Activated T-helper 9 cell treated with anti-CD3 and anti-CD28 coated beads, Interleukin-2, amount 50 U/mL, for 16 hours (primary cell): ENCODE measurements around the gene NYNRIN.
A peak's percentile ranks its signal among the peaks of the same experiment; 100 is the strongest.
"Not testable (repeated sequence)": the region's sequence is repeated elsewhere in the genome, so short reads cannot be mapped to it uniquely, and the experiment has no call there.

ENCODE experiments used
- DNase-seq: peaks from one replicate; pipeline ENCODE4 v3.0.0-alpha.2; 2020; ENCODE audit warnings: low read depth

Gene NYNRIN

DNA sequence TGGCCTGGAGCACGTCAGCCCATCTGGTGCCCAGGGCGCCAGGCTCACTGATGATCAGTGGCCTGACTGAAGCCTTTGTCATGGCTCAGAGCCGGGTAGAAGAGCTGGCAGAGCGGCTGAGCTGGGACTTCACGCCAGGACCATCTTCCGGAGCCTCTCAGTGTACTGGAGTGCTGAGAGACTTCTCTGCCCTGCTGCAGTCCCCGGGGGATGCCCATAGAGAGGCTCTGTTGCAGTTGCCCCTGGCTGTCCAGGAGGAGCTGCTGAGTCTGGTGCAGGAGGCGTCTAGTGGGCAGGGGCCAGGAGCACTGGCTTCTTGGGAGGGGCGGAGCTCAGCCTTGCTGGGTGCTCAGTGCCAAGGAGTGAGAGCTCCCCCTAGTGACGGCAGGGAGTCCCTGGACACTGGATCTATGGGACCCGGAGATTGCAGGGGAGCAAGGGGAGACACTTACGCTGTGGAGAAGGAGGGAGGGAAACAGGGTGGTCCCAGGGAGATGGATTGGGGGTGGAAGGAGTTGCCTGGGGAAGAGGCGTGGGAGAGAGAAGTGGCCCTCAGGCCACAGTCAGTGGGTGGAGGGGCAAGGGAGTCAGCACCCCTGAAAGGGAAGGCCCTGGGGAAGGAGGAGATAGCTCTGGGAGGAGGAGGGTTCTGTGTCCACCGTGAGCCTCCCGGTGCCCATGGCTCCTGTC, 32.9 kb downstream of the NYNRIN start:
- DNase-seq, result peak; percentile 81

- no peak for DNase-seq
These were observed 33.7 kb downstream of the NYNRIN start for GRCh38 chr14:24432259-24433131.

DNA sequence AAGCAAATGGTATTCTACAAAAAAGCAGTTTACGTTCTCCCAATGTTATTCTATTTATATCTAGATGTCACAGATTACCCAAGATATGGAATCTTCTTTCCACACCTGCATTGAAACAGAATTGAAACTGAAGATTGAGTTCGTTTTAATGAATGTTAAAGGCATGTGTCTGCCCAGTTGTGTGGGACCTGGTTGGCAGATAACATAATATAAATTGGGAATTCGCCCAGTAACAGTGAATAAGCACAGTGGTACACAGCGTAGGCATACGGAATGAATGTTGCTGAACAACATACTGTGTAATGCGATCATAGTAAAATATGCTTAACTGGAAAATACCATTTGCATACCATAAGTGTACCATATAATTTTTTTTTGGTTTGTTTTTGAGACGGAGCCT, 35.2 kb downstream of the NYNRIN start:
- DNase-seq, result no peak

DNA sequence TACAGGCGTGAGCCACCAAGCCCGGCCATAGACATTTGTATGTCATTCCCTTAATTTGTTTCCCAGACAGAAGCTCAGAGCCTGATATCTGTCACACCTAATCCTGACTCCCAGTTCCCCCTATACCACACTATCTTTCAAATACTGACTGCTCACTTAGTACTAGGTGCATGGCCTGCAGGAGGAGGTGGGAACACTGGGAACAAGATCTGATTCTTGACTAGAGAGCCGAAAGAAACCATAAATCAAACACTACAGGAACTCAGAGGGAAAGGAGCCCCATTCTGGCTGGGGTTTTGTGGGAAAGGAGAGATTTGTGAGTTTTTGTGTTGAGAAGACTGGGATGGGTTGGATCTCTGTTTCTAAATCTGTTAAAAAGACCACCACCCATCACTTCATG, 35.9 kb downstream of the NYNRIN start:
- DNase-seq, result no peak

- DNase-seq, result no peak
These were observed 36.5 kb downstream of the NYNRIN start for GRCh38 chr14:24435192-24435810.

DNA sequence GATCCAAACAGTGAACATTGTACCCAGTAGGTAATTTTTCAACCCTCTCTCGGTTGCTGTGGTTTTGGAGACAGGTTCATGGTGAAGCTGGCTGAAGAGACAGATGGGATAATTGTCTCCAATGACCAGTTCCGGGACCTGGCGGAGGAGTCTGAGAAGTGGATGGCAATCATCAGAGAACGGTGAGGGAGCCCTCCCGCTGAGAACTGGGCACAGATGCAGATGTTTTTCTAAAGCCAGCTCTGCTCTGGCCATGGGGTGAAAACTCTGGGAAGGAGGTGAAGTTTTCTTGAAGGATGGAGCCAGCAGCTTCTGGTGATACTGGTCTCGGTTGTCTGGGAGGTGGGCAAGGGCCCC, 37.2 kb downstream of the NYNRIN start:
- no peak for DNase-seq

DNA sequence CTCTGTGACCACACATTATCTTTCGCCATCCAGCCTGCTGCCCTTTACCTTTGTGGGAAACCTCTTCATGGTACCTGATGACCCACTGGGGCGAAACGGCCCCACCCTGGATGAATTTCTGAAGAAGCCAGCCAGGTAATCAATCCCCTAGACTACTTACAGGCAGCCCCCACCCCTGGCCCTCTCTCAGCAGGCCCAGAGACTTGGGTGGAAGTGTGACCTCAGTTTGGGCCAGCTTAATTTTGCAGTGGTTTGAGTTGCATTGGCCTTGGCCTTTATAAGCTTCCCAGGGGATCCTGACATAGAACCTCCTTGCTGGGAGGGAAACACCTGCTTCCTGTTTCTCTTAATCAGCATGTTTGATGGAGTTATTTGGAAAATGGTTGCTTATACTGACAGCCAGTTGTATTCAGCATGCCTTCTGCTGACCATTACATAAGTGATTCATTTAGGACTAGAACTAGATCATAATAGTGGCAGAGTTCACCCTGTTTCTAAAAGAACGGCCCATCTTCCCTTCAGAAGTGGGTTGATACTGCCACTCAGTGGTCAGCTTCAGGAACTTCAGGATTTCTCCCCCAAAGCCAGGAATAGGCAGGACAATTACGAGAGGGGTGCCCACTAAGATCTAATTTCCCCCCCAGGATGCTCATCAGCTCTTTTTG, 37.7 kb downstream of the NYNRIN start:
- DNase-seq, result no peak

- DNase-seq, result no peak
These were observed 38.4 kb downstream of the NYNRIN start for GRCh38 chr14:24437020-24437735.

DNA sequence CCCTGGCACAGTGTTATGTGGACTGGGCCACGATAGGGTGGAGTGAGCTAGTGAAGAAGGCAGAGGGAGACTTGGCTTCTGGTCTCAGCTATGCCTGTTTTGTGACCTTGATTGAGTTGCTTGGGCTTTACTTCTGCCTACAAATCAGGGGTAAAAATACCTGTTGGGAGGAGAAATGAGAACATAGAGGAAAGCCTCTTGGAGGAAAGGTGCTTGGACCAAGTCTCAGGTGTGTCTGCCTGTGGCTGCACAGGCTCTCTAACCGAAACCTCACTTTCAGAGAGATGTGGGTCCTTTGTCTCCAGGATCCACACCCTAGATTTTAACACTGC, 38.9 kb downstream of the NYNRIN start:
- DNase-seq, result no peak

- no peak for DNase-seq
These were observed 39.7 kb downstream of the NYNRIN start for GRCh38 chr14:24438223-24439097.

- DNase-seq, result no peak
These were observed 40.5 kb downstream of the NYNRIN start for GRCh38 chr14:24439257-24439656.

GRCh38 chr14:24439830-24440605, 41.2 kb downstream of the NYNRIN start:
- DNase-seq, result no peak

GRCh38 chr14:24440606-24441399, 42.0 kb downstream of the NYNRIN start:
- no peak for DNase-seq

- no peak for DNase-seq
These were observed 42.7 kb downstream of the NYNRIN start for GRCh38 chr14:24441485-24441884.

DNA sequence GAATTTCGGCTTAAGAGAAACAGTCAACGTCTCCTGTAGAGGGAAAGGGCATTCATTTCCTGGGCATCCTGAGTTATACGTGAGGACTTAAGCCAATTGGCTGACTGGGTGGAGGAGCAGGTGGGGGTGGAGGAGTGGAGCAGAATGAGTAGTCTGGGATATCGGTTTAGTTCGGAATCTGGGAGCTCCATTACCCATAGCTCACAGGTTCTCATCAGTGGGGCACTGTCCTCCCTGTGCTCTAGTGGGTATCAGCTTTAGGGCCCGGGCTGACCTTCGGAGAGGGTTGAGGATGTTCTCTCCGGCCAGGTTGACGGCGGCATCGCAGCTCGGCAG, 43.1 kb downstream of the NYNRIN start:
- no peak for DNase-seq

- peak; percentile 91 for DNase-seq
These were observed 43.6 kb downstream of the NYNRIN start, which contains the start of gene SDR39U1 for GRCh38 chr14:24442240-24443052. SDR39U1 (minus strand) TSS chr14:24442776; CDS start chr14:24442769, 7 bp downstream.

GRCh38 chr14:24443053-24443665, 44.4 kb downstream of the NYNRIN start:
- no peak for DNase-seq

DNA sequence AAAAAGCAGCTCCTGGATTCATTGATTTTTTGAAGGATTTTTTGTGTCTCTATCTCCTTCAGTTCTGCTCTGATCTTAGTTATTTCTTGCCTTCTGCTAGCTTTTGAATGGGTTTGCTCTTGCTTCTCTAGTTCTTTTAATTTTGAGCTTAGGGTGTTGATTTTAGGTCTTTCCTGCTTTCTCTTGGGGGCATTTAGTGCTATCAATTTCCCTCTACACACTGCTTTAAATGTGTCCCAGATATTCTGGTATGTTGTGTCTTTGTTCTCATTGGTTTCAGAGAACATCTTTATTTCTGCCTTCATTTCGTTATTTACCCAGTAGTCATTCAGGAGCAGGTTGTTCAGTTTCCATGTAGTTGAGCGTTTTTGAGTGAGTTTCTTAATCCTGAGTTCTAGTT, 52.0 kb downstream of the NYNRIN start:
- not testable (repeated sequence) for DNase-seq
